HG03565 (cell line): ENCODE measurements around the gene CCT5.
A peak's percentile ranks its signal among the peaks of the same experiment; 100 is the strongest.

Experiments used
- ATAC-seq: cut with Tn5 transposase; IDR thresholded peaks from one replicate; pipeline ENCODE4 v1.9.1; 2021; ENCODE audit warnings: mild to moderate bottlenecking, moderate library complexity; ENCODE audit not compliant: unreplicated experiment

The CCT5 gene

GRCh38 chr5:10297646-10298204, 47.6 kb downstream of the CCT5 start:
- ATAC-seq = no peak

GRCh38 chr5:10300246-10300645, 50.2 kb downstream of the CCT5 start:
- ATAC-seq = no peak

- no peak for ATAC-seq
Measured at GRCh38 chr5:10301266-10301665, 51.2 kb downstream of the CCT5 start.

- ATAC-seq = no peak
Measured at GRCh38 chr5:10301842-10302610, 51.9 kb downstream of the CCT5 start.

GRCh38 chr5:10303201-10303600, 53.1 kb downstream of the CCT5 start:
- ATAC-seq = no peak

GRCh38 chr5:10303699-10304170, 53.7 kb downstream of the CCT5 start:
- ATAC-seq = no peak

- ATAC-seq = no peak
Measured at GRCh38 chr5:10304932-10305331, 54.9 kb downstream of the CCT5 start.

- ATAC-seq = no peak
Measured at GRCh38 chr5:10306114-10306513, 56.0 kb downstream of the CCT5 start.

- no peak for ATAC-seq
Measured at GRCh38 chr5:10306806-10307205, 56.7 kb downstream of the CCT5 start.

GRCh38 chr5:10307206-10308148, 57.4 kb downstream of the CCT5 start, which contains the start of gene CMBL:
Gene CMBL (minus strand): TSS chr5:10307902. CDS start chr5:10290762, 17,140 bp downstream.
- ATAC-seq = peak; percentile 69

GRCh38 chr5:10308844-10309243, 58.8 kb downstream of the CCT5 start:
- ATAC-seq = no peak

GRCh38 chr5:10310066-10310779, 60.1 kb downstream of the CCT5 start:
- no peak for ATAC-seq

- peak; percentile 82 for ATAC-seq
Measured at GRCh38 chr5:10310835-10311570, 60.9 kb downstream of the CCT5 start.

- ATAC-seq = no peak
Measured at GRCh38 chr5:10311595-10312425, 61.7 kb downstream of the CCT5 start.

- ATAC-seq = no peak
Measured at GRCh38 chr5:10315201-10315600, 65.1 kb downstream of the CCT5 start.
